MM.1S (cell line): ENCODE results near the gene B3GAT3.

Experiments
- CTCF ChIP-seq: fragments of 300-600 bp; sonication (generic); IDR thresholded peaks from 2 replicates; pipeline ENCODE4 v1.5.1; 2016; ENCODE audit warnings: antibody characterized with exemption, low read length, mixed read lengths
- EZH2 ChIP-seq: fragments of 300-600 bp; sonication (generic); optimal IDR thresholded peaks from 2 replicates; pipeline ENCODE3; 2017; ENCODE audit warnings: low read depth, mild to moderate bottlenecking, antibody characterized with exemption, low read length, mixed read lengths

GRCh38 chr11:62669420-62670161 is 47.8 kb upstream of the B3GAT3 start:
- TF ChIP-seq CTCF = no peak
- TF ChIP-seq EZH2 = no peak
